ENCODE data around the gene NPY4R2. TPM values are rescaled to one million over a fixed set of nuclear protein-coding genes. Genes with fewer than 3 reads are reported as not detected.
"Not testable (repeated sequence)": the region's sequence is repeated elsewhere in the genome, so short reads cannot be mapped to it uniquely, and the experiment has no call there.

NPY4R2 gene
- total and polyA plus RNA-seq, 9 of the 15 experiments (the other 6 are each of a cell fraction or from before 2014, with no cell fraction given): not detected

- DNase-seq (ENCODE audit: extremely low read depth in 1 of 4, low spot score in 3 of 4): not testable (repeated sequence)
Observed at GRCh38 chr10:47972077-47972476, 53.6 kb downstream of the NPY4R2 start.

More at GRCh38 chr10:47972077-47972476, 53.6 kb downstream of the NPY4R2 start:
- CTCF ChIA-PET (ENCODE audit: low intra/inter-chr PET ratio); in situ Hi-C loops (cut with MboI); POLR2A ChIA-PET; H3K9me1 ChIP-seq (ENCODE audit: control insufficient read depth, insufficient read depth, low read length); H3K27ac ChIP-seq (ENCODE audit: extremely low read depth, low read depth, low read length); H3K4me2 ChIP-seq (ENCODE audit: insufficient read depth, low read length); H3K9me3 ChIP-seq (replicated peaks; ENCODE audit: control insufficient read depth, insufficient read depth, low read depth, low read length); ATAC-seq; H3K4me3 ChIP-seq; H4K20me1 ChIP-seq (replicated peaks; ENCODE audit: control insufficient read depth, insufficient read depth, low read length); BruUV-seq (replicated peaks); FAIRE-seq; H3K9ac ChIP-seq (ENCODE audit: insufficient read depth in 1 of 2, low read depth in 2 of 2, low read length in 2 of 2); H3K79me2 ChIP-seq (ENCODE audit: control insufficient read depth, insufficient read depth, low read length); intact Hi-C loops (cut with micrococcal nuclease); H3K36me3 ChIP-seq (ENCODE audit: control insufficient read depth, insufficient read depth, low read length); H2AFZ ChIP-seq (ENCODE audit: low read depth, low read length); H3K27me3 ChIP-seq (ENCODE audit: control insufficient read depth in 2 of 2, insufficient read depth in 2 of 2, low read length in 2 of 2); H3K4me1 ChIP-seq (replicated peaks in 1 of 2; ENCODE audit: control insufficient read depth in 2 of 2, insufficient read depth in 2 of 2, low read length in 2 of 2): not testable (repeated sequence)
- no CpG with 5 or more reads among the region's 2 CpGs for WGBS (ENCODE audit: insufficient coverage, low coverage, missing lambda C conversion rate)

Other genes starting within 250 kb of the NPY4R2 start
- gene SYT15B, start 155.1 kb upstream of the NPY4R2 start, total RNA-seq (2014; rRNA removed): not detected in 2 replicates
- 0.07 TPM in 1 of 2 replicates, not detected in the other for gene SYT15B, start 155.1 kb upstream of the NPY4R2 start, total RNA-seq (2014; rRNA removed; fragmentation: Illumina TruSeq; extraction: Trizol)
- 0.07 TPM in 1 of 2 replicates, not detected in the other for gene SYT15B, start 155.1 kb upstream of the NPY4R2 start, total RNA-seq (2015; rRNA removed; fragmentation: Illumina TruSeq; extraction: Trizol)
- 0.18 and 0.22 TPM in 2 replicates for gene SYT15B, start 155.1 kb upstream of the NPY4R2 start, total RNA-seq (2021)
- not detected in 2 replicates for gene SYT15B, start 155.1 kb upstream of the NPY4R2 start, polyA plus RNA-seq (2011; rRNA removed)
- not detected in 2 replicates for gene SYT15B, start 155.1 kb upstream of the NPY4R2 start, polyA plus RNA-seq (2014; fragmentation: Illumina TruSeq; extraction: Trizol)
- not detected for gene SYT15B, start 155.1 kb upstream of the NPY4R2 start, polyA plus RNA-seq (2014; fragmentation: Nextera tagmentation; extraction: Ambion mirVana)
- not detected in 2 replicates for gene SYT15B, start 155.1 kb upstream of the NPY4R2 start, polyA plus RNA-seq (2014; rRNA removed)
- gene FAM25C, start 81.1 kb downstream of the NPY4R2 start, total RNA-seq (2014; rRNA removed): not detected in 2 replicates
- gene FAM25C, start 81.1 kb downstream of the NPY4R2 start, total RNA-seq (2014; rRNA removed; fragmentation: Illumina TruSeq; extraction: Trizol): not detected in 2 replicates
- not detected in 2 replicates for gene FAM25C, start 81.1 kb downstream of the NPY4R2 start, total RNA-seq (2015; rRNA removed; fragmentation: Illumina TruSeq; extraction: Trizol)
- gene FAM25C, start 81.1 kb downstream of the NPY4R2 start, total RNA-seq (2021): not detected in 2 replicates
- gene FAM25C, start 81.1 kb downstream of the NPY4R2 start, polyA plus RNA-seq (2011; rRNA removed): not detected in 2 replicates
- gene FAM25C, start 81.1 kb downstream of the NPY4R2 start, polyA plus RNA-seq (2014; fragmentation: Illumina TruSeq; extraction: Trizol): not detected in 2 replicates
- gene FAM25C, start 81.1 kb downstream of the NPY4R2 start, polyA plus RNA-seq (2014; fragmentation: Nextera tagmentation; extraction: Ambion mirVana): not detected
- not detected in 2 replicates for gene FAM25C, start 81.1 kb downstream of the NPY4R2 start, polyA plus RNA-seq (2014; rRNA removed)